Activated gamma-delta T cell treated with Interleukin-2 at 50 U/mL for 16 hours (primary cell): ENCODE data around the gene CFAP161.

Source experiments
- DNase-seq: peaks from one replicate; pipeline ENCODE4 v3.0.0-alpha.2; 2020

Gene CFAP161, protein sequence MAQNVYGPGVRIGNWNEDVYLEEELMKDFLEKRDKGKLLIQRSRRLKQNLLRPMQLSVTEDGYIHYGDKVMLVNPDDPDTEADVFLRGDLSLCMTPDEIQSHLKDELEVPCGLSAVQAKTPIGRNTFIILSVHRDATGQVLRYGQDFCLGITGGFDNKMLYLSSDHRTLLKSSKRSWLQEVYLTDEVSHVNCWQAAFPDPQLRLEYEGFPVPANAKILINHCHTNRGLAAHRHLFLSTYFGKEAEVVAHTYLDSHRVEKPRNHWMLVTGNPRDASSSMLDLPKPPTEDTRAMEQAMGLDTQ

GRCh38 chr15:81133782-81134461, at the start of gene CFAP161:
Gene CFAP161 (plus strand): TSS chr15:81134270. CDS start chr15:81134330, 60 bp downstream.
- peak; percentile 14 for DNase-seq

DNA sequence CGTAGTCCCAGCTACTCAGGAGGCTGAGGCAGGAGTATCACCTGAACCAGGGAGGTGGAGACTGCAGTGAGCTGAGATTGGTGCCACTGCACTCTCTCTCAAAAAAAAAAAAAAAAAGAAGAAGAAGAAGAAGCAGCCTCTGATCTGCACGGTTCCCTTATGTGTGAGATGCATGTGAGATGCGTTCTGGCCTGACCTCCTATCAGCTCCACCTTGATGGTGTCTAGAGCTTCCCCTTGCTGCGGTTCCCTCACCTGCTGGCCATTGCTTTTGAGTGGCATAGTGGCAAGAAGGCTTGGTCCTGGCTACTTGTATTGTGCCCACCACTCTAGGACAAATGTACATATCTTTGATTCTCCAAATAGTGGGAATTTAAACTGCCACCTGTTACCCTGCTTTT, 49.4 kb upstream of the CFAP161 start:
- DNase-seq: no peak

DNA sequence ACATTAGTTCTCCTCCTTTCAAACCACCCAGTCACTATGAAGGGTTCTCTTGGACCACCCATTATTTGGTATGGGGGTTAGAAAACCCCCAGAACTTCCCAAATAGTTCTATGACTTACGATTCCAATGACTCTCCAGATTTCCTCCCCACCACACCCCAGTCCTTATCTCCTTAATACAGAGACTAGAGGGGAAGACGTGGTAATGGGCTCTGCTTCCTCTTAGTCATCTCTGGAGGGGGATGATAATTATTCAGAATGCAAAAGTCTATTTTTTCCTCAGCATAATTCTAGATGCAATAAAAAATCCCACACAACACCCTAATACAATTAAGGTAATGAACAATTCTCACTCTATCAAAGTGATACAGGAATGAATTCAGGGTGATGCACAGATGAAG, 48.9 kb upstream of the CFAP161 start:
- no peak for DNase-seq

DNA sequence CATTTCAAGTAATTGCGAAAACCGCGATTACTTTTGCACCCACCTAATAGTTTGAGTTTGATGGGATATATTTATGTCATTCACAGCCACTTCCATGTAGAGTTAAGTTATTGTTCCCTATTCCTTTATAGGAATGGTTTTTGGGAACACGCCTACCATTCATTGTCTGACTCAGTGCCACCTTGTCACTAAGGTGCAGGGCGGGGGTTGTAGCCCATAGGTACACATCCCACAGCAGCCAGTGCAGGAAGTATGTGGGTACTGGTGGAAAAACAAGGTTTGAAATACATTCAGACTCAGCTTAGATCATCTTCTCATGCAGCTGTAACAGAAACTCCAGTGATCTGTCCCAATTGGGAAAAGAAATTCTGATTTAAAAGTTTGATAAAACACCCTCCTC, 48.2 kb upstream of the CFAP161 start:
- DNase-seq: no peak

GRCh38 chr15:81087066-81087465, 47.0 kb upstream of the CFAP161 start:
- DNase-seq: no peak

DNA sequence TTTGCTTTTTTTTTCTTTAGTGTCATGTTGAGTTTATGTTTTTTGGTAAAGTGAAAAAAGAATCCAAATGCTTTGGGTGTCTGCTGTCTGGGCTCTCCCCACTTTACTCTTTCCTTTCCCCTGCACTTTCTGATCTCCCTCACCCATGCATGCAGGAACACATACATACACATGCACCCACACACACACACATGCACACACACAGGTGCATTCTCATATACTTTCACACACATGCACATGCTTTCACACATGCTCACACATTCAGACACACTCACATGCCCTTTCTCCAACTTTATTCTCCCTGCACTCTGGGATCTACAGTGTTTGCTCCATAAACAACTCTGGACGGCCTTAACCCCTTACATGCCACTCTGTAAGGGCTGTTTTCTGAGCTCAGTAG, 46.4 kb upstream of the CFAP161 start:
- DNase-seq: no peak

DNA sequence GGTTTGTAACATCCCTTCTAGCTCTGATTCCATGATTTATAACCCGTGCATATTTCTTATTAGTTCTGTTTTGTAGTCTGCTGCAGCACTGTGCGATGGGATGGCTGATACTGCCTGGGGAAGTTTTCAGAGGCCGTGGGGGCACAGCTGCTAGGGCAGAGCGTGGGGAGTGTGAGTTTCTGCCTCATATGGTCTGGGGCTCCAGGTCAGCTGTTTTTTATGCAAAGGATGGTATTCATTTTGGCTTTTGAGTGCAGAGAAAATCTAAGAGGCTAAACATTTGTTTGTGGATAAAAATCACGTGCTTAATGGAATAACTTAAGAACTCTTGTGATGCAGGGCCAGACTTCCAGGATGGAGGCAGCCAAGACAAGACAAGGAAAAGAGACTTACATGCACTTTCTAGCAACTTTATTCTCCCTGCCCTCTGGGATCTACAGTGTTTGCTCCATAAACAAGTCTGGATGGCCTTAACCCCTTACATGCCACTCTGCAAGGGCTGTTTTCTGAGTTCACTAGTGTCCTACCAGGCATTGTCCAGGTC, 45.5 kb upstream of the CFAP161 start:
- DNase-seq: no peak

DNA sequence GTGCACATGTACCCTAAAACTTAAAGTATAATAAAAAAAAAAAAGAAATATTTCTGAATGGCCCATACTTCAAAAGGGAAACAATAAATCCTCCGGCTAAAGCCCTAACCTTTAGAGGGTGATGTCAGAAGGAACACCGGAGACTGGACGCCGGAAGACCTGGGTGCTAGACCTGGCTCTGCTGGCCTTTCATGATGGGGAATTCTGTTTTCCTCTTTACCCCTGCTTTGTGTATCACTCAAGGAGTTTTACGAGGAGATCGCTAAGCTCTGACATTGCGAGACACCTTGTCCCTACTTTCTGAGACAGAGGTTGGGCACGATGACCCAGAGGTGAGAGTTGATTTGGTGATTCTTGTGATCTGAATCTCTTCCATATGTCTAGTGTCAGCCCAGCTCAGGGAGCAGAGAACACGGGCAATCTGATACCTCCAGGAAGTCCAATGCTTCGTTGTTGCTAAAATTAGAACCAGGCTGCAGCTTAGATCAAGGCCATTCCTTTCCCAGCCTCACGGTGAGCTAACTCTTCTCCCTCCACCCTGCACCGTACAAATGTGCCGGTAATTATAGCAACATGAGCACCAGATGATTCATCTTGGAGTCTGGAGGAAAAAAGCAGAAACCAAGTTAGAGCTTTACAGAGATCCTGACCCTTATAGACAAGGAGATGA, 42.0 kb upstream of the CFAP161 start:
- DNase-seq: no peak

DNA sequence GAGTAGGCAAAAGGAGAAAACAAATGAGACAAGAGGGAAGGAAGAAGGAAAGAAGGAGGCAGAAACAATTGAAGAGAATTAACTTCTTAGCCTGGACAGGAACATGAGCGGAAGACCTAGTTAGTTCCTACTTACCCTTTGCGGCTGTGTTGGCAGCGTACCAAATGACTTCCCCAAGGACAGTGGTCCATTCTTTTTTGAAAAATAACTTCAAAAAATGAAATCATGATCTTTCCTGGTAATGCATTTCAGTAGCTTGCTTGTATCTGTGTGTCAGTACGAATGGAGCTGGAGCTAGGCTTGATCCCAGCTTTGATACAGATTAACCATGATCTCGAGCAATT, 41.5 kb upstream of the CFAP161 start:
- no peak for DNase-seq

- no peak for DNase-seq
Observed at GRCh38 chr15:81093961-81094360, 40.1 kb upstream of the CFAP161 start.

DNA sequence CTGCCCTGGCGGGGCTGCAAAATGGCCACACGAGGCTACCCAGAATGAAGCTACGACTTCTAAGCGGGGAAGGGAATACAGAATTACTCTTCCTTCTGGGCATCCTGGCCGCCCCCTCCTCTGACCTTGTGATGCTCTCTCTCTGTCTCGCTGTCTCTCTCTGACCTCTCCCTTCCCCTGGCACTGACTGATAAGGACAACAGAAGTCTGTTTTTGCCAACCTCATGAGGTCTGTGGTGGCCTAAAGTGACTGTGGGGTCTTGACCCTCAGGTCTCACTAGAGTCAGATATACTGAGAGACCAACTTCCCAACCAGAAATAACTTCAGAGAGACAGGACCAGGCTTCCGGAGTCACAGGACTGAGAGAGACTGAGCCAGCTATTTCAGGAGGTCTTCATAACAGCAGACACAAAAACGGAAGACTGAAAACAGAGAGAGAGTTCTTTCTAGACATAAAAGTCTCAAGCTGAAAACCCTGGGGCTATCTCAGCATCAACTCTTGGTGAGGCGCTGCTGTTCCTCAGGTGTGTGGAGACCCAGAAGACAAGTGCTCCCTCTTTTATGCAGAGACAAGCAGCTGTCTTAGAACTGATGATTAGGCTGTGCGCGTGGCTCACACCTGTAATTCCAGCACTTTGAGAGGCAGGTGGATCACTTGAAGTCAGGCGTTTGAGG, 38.2 kb upstream of the CFAP161 start:
- no peak for DNase-seq

DNA sequence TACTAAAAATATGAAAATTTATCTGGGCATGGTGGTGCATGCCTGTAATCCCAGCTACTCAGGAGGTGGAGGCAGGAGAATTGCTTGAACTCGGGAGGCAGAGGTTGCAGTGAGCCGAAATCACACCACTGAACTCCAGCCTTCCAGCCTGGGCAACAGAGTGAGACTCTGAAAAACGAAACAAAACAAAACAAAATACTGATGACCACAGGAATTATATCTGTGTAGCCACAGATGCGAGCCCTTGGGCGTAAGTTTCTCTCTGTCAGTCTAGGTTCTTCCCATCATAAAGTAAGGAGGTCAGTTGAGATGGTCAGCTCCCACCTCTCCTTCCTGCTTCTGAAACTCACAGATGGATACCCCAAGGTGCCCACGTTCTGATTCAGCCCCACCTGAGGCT, 37.7 kb upstream of the CFAP161 start:
- no peak for DNase-seq

DNA sequence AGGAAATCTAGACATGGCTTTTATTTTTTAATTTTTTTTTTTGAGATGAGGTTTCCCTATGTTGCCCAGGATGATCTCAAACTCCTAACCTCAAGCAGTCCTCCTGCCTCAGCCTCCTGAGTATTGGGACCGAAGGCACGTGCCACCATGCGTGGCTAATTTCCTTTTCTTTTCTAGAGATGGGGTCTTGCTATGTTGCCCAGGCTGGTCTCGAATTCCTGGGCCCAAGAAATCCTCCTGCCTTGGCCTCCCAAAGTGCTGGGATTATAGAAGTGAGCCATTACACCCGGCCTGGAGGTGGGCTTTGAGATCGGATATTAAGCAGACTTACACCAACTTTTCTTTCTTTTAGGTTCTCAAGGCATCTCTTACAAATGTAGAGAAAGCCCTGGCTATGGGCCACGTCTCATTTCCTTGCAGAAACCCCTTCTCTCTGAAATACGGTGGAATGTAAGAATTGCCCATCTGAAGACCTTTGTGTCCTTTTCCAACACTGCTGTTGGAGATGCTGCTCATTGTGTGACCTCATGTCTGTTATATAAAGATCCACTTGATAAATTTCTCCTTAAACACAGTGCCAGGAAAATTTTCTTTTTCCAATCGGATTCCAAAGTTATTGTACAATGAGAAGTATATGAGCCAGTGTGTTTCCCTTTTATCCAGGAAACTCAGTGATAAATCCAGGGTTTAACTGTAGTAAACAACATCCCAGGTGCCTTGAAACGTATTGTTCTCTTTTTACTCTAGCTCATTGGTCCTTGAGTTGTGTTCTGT, 36.8 kb upstream of the CFAP161 start:
- DNase-seq: no peak

- DNase-seq: no peak
Observed at GRCh38 chr15:81097890-81098280, 36.2 kb upstream of the CFAP161 start.

DNA sequence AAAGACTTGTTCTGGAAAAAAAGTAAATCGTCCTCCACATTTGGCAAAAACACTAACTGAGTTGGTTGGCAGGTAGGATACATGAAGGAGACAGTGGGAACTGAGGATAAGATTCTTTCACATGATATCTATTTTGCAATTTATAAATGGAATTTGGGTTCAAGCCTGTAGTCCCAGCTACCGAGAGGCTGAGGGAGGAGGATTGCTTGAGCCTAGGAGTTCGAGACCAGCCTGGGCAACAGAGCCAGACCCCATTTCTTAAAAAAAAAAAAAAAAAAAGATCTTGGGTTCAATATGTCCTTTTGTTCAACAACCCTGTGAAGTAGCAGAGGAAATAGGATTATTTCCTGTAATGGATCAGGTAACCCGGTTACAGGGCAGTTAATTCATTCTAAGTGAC, 35.7 kb upstream of the CFAP161 start:
- no peak for DNase-seq

GRCh38 chr15:81098861-81099651, 35.0 kb upstream of the CFAP161 start:
- DNase-seq: no peak

- no peak for DNase-seq
Observed at GRCh38 chr15:81101894-81102815, 31.9 kb upstream of the CFAP161 start.

GRCh38 chr15:81103857-81104256, 30.2 kb upstream of the CFAP161 start:
- no peak for DNase-seq

DNA sequence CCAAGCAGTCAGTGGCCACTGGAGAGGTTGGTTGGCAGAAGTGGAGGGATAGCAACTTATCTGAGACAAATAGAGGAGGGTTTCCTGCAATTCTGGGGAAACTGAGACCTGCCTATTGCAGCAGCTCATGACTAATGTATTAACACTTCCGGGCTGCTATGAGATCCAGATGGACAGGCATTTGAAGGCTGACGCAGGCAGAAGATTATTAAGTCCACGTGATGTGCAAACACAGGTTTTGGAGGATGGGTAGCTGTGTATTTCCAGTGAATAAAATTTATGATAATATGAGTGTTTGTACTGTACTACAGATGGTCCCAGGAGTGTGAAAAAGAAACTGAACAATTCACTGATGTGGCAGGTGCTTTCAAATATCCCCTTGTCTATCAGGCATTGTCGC, 28.5 kb upstream of the CFAP161 start:
- no peak for DNase-seq

DNA sequence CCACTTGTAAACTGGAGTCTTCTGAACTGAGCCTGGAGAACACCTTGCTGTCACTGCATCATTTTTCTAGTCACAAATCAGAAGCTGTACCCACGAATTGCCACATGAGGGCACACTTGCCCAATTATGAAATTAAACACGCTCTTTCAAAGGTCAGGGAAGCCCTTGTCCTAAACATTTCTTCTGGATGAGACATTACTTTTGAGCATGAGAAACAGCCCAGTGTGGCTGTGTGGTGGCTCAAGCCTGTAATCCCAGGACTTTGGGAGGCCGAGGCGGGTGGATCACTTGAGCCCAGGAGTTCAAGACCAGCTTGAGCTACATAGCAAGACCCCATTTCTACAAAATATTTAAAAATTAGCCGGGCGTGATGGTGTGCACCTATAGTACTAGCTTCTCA, 27.5 kb upstream of the CFAP161 start:
- peak; percentile 26 for DNase-seq

DNA sequence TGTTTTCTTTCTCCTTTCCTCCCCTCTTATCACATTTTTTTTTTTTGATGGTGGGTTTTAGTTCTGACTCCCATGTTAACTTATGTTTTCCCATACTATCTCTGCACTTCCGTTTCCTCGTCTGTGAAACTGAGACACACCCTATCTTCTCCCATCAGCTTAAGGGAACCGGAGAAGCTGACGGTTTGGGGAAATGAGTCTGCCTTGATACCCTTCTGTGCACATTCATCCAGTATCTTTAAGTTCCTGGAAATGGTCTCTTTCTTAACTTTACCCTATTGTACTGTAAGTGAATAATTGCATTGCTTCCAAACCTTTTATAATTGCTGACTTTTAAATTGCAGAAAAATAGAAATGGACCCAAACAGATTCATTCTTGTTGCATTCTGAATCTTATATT, 26.2 kb upstream of the CFAP161 start:
- no peak for DNase-seq
